ENCODE measurements around the gene TSEN2. TPM values are rescaled to one million over a fixed set of nuclear protein-coding genes. Genes with fewer than 3 reads are reported as not detected.
"Not testable (repeated sequence)": the region's sequence is repeated elsewhere in the genome, so short reads cannot be mapped to it uniquely, and the experiment has no call there.

TSEN2 gene
- total RNA-seq, 3 donors from 2014 or later (not counting 1 experiment from before 2014, with no cell fraction given) = 4.1 to 11.4 (median 5.7) TPM

DNA sequence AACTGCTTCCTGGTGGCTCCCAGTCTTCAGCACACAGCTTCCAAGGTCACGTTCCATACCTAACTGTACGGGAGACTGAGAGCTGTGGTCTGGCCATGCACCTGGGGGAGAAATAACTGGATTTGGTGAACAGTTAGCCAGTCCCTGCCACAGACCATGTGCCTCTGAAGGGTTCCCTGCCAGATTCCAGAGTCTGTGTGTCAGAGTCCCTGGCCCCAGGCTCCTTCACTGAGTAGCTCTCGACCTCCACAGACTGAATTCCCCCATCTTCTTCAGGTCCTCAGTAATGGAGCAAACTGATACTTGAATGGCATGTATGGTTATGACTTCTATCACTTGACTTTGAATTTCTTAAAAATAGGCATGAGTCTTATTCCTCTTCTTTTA, 43.5 kb downstream of the TSEN2 start:
- H3K4me1 ChIP-seq (ENCODE audit: control insufficient read depth, insufficient read depth, low read length) = no peaks in the 10 kb centered on the region
- peaks cover 22% of the 10 kb centered on the region for H3K36me3 ChIP-seq (ENCODE audit: control insufficient read depth, insufficient read depth, low read length)
- Mint-ChIP-seq H3K9me3 (no peaks in the 10 kb centered on the region), H3K4me1 (no peaks in the 10 kb centered on the region), H3K36me3 (peaks cover 7% of the 10 kb centered on the region), H3K4me3 (no peak overlapping the region), H3K27ac (no peak overlapping the region), H3K27me3 (ENCODE audit: low read depth in 2 of 2) (no peaks in the 10 kb centered on the region)
- TF ChIP-seq, protein P1, sequence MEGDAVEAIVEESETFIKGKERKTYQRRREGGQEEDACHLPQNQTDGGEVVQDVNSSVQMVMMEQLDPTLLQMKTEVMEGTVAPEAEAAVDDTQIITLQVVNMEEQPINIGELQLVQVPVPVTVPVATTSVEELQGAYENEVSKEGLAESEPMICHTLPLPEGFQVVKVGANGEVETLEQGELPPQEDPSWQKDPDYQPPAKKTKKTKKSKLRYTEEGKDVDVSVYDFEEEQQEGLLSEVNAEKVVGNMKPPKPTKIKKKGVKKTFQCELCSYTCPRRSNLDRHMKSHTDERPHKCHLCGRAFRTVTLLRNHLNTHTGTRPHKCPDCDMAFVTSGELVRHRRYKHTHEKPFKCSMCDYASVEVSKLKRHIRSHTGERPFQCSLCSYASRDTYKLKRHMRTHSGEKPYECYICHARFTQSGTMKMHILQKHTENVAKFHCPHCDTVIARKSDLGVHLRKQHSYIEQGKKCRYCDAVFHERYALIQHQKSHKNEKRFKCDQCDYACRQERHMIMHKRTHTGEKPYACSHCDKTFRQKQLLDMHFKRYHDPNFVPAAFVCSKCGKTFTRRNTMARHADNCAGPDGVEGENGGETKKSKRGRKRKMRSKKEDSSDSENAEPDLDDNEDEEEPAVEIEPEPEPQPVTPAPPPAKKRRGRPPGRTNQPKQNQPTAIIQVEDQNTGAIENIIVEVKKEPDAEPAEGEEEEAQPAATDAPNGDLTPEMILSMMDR (IDR thresholded peaks at IDR 0.05) = no peak
- no peaks in the 10 kb centered on the region for H3K9me3 ChIP-seq (ENCODE audit: control insufficient read depth, insufficient read depth, low read length)
- intact Hi-C loops (cut with micrococcal nuclease) = no loop called here
- H3K27me3 ChIP-seq (ENCODE audit: control insufficient read depth, insufficient read depth, low read length) = no peaks in the 10 kb centered on the region
- ATAC-seq (no peak), DNase-seq (no peak)
- no peak overlapping the region for H3K4me3 ChIP-seq (ENCODE audit: low read length)
- 100% methylated on average over 3 of the region's 3 CpGs for WGBS (ENCODE audit: insufficient coverage)
- no peak overlapping the region for H3K27ac ChIP-seq (ENCODE audit: low read length)

DNA sequence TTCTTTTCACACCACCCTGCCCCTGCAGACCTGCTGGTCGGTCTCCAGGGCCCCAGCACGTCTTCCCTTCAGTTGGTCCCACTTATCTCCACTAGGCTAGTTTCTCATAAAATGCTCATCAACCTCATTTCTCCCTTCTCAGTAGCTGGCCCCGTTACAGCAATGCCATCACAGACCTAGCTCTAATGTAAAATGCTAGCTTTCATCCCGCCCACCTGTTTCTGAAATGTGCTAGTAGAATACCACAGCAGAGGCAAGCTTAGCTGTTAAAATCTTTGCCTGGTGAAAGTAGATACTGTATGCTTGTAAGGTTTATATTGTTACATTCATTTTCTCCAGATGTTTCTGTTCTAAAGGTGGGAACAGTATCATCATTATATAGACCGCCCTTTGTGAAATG, 47.9 kb downstream of the TSEN2 start:
- no peak for DNase-seq
- intact Hi-C loops (cut with micrococcal nuclease) = no loop called here

DNA sequence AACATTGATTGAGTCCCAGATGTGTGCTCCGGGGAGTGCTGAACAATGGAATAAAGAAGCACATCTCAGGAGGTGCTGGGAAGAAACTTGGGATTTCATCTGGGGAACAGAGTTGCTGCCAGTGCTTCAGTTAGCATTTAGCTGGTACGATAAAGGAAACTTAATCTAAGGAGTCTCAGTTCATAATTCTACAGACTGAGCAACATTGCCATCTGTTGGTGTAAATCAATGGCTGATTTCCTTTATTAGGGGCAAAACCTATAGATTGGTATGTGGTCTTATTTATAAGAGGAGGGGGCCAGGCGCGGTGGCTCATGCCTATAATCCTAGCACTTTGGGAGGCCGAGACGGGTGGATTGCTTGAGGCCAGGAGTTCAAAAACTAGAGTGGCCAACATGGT, 52.1 kb downstream of the TSEN2 start:
- intact Hi-C loops (cut with micrococcal nuclease) = no loop called here
- Mint-ChIP-seq H3K4me3 (no peak overlapping the region), H3K9me3 (no peaks in the 10 kb centered on the region), H3K36me3 (no peaks in the 10 kb centered on the region), H3K27me3 (ENCODE audit: low read depth in 2 of 2) (no peaks in the 10 kb centered on the region), H3K4me1 (no peaks in the 10 kb centered on the region), H3K27ac (no peak overlapping the region)
- no peak for ATAC-seq
- H3K36me3 ChIP-seq (ENCODE audit: control insufficient read depth, insufficient read depth, low read length) = peaks cover 11% of the 10 kb centered on the region
- TF ChIP-seq, protein P1 (IDR thresholded peaks at IDR 0.05) = no peak
- no peak for DNase-seq
- WGBS (ENCODE audit: insufficient coverage) = 95% methylated on average over 6 of the region's 6 CpGs
- H3K27me3 ChIP-seq (ENCODE audit: control insufficient read depth, insufficient read depth, low read length) = no peaks in the 10 kb centered on the region
- no peaks in the 10 kb centered on the region for H3K9me3 ChIP-seq (ENCODE audit: control insufficient read depth, insufficient read depth, low read length)
- H3K27ac ChIP-seq (ENCODE audit: low read length) = no peak overlapping the region
- no peaks in the 10 kb centered on the region for H3K4me1 ChIP-seq (ENCODE audit: control insufficient read depth, insufficient read depth, low read length)
- no peak overlapping the region for H3K4me3 ChIP-seq (ENCODE audit: low read length)

More for the DNA sequence above, 47.9 kb downstream of the TSEN2 start:
- 94% methylated on average over 5 of the region's 5 CpGs for WGBS (ENCODE audit: insufficient coverage)
- Histone ChIP-seq H3K4me3 (ENCODE audit: low read length) (no peak overlapping the region), H3K27ac (ENCODE audit: low read length) (no peak overlapping the region), H3K27me3 (ENCODE audit: control insufficient read depth, insufficient read depth, low read length) (no peaks in the 10 kb centered on the region), H3K4me1 (ENCODE audit: control insufficient read depth, insufficient read depth, low read length) (no peaks in the 10 kb centered on the region), H3K9me3 (ENCODE audit: control insufficient read depth, insufficient read depth, low read length) (no peaks in the 10 kb centered on the region), H3K36me3 (ENCODE audit: control insufficient read depth, insufficient read depth, low read length) (peaks cover 20% of the 10 kb centered on the region)
- no peaks in the 10 kb centered on the region for H3K4me1 Mint-ChIP-seq
- H3K4me3 Mint-ChIP-seq = no peak overlapping the region
- TF ChIP-seq, protein P1 (IDR thresholded peaks at IDR 0.05) = no peak
- no peak for ATAC-seq
- H3K9me3 Mint-ChIP-seq = no peaks in the 10 kb centered on the region
- no peaks in the 10 kb centered on the region for H3K27me3 Mint-ChIP-seq (ENCODE audit: low read depth in 2 of 2)
- peaks cover 7% of the 10 kb centered on the region for H3K36me3 Mint-ChIP-seq
- no peak overlapping the region for H3K27ac Mint-ChIP-seq

DNA sequence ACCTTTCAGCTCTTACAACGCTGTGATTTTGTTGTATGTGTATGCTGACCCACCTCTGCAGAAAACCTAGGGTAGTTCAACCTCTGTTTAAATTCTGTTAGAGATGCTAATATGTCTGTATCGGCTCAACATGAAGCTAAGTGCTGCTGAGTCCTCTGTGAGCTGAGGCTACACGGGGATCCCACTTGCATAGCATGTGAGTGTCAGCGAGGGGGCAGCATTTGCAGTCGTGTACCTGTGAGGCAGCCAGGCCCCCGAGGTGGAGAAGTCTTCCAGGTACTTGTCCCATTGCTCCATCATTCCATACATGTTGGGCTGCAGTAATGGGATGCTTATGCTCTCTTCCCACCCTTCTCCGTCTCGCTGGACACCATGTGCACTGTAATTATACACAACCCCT, 57.3 kb downstream of the TSEN2 start:
- ATAC-seq = no peak
- Mint-ChIP-seq H3K27me3 (ENCODE audit: low read depth in 2 of 2) (no peaks in the 10 kb centered on the region), H3K27ac (no peak overlapping the region), H3K4me1 (no peaks in the 10 kb centered on the region), H3K36me3 (no peaks in the 10 kb centered on the region), H3K9me3 (no peaks in the 10 kb centered on the region), H3K4me3 (no peak overlapping the region)
- no peak overlapping the region for H3K27ac ChIP-seq (ENCODE audit: low read length)
- no peak overlapping the region for H3K4me3 ChIP-seq (ENCODE audit: low read length)
- no peaks in the 10 kb centered on the region for H3K27me3 ChIP-seq (ENCODE audit: control insufficient read depth, insufficient read depth, low read length)
- H3K4me1 ChIP-seq (ENCODE audit: control insufficient read depth, insufficient read depth, low read length) = no peaks in the 10 kb centered on the region
- TF ChIP-seq, protein P1 (IDR thresholded peaks at IDR 0.05) = no peak
- intact Hi-C loops (cut with micrococcal nuclease) = no loop called here
- no peaks in the 10 kb centered on the region for H3K9me3 ChIP-seq (ENCODE audit: control insufficient read depth, insufficient read depth, low read length)
- 83% methylated on average over 8 of the region's 8 CpGs for WGBS (ENCODE audit: insufficient coverage)
- no peaks in the 10 kb centered on the region for H3K36me3 ChIP-seq (ENCODE audit: control insufficient read depth, insufficient read depth, low read length)
- peak in 1 of 2 donors; percentile 27 for DNase-seq

DNA sequence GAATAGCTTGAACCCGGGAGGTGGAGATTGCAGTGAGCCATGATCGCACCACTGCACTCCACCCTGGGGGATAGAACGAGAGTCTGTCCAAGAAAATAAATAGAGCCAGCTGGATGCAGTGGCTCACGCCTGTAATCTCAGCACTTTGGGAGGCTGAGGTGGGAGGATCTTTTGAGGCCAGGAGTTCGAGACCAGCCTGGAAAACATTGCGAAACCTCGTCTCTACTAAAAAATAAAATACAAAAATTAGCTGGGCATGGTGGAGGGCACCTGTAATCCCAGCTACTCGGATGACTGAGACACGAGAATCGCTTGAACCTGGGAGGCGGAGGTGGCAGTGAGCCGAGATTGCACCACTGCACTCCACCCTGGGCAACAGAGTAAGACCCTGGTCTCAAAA, 59.2 kb downstream of the TSEN2 start:
- H3K4me1 ChIP-seq (ENCODE audit: control insufficient read depth, insufficient read depth, low read length); H3K4me3 Mint-ChIP-seq; H3K27me3 Mint-ChIP-seq (ENCODE audit: low read depth in 2 of 2); H3K4me3 ChIP-seq (ENCODE audit: low read length); ATAC-seq; H3K36me3 ChIP-seq (ENCODE audit: control insufficient read depth, insufficient read depth, low read length); H3K36me3 Mint-ChIP-seq; DNase-seq; H3K27me3 ChIP-seq (ENCODE audit: control insufficient read depth, insufficient read depth, low read length); H3K27ac Mint-ChIP-seq; intact Hi-C loops (cut with micrococcal nuclease); H3K9me3 Mint-ChIP-seq; H3K9me3 ChIP-seq (ENCODE audit: control insufficient read depth, insufficient read depth, low read length); H3K4me1 Mint-ChIP-seq; H3K27ac ChIP-seq (ENCODE audit: low read length): not testable (repeated sequence)
- 91% methylated on average over 12 of the region's 12 CpGs for WGBS (ENCODE audit: insufficient coverage)

Data from natural killer cell (primary cell).